DOHH2 (cell line): ENCODE results near the gene SUB1.

ENCODE experiments used
- H3F3A ChIP-seq: fragments of 200-600 bp; sonication (generic), shearing (Covaris generic); 2 replicates; pipeline ENCODE4 v1.6.0; 2016; ENCODE audit warnings: antibody characterized with exemption, mild to moderate bottlenecking; ENCODE audit not compliant: control insufficient read depth, insufficient read depth
- H3K27ac ChIP-seq: fragments of 200-600 bp; sonication (generic); 2 replicates; pipeline ENCODE4 v1.5.1; 2014; ENCODE audit warnings: low read depth, mild to moderate bottlenecking, low read length, moderate library complexity
- H3K27me3 ChIP-seq: fragments of 200-600 bp; sonication (generic); 2 replicates; pipeline ENCODE4 v1.6.1; 2014; ENCODE audit warnings: mild to moderate bottlenecking, low read length, mixed read lengths; ENCODE audit not compliant: control insufficient read depth
- H3K36me3 ChIP-seq: fragments of 200-600 bp; sonication (generic); 2 replicates; pipeline ENCODE4 v1.6.1; 2014; ENCODE audit warnings: mild to moderate bottlenecking, low read length, moderate library complexity, mixed read lengths; ENCODE audit not compliant: control insufficient read depth
- H3K4me1 ChIP-seq: fragments of 200-600 bp; sonication (generic); 2 replicates; pipeline ENCODE4 v1.6.1; 2014; ENCODE audit warnings: mild to moderate bottlenecking, low read length, mixed read lengths; ENCODE audit not compliant: control insufficient read depth
- H3K4me2 ChIP-seq: fragments of 200-600 bp; sonication (generic); 2 replicates; pipeline ENCODE4 v1.6.0; 2014; ENCODE audit warnings: mild to moderate bottlenecking, low read length, moderate library complexity
- H3K4me3 ChIP-seq: fragments of 200-600 bp; sonication (generic); 2 replicates; pipeline ENCODE4 v1.5.1; 2014; ENCODE audit warnings: mild to moderate bottlenecking, low read length, mixed read lengths
- H3K79me2 ChIP-seq: fragments of 200-600 bp; sonication (generic); 2 replicates; pipeline ENCODE4 v1.6.1; 2014; ENCODE audit warnings: mild to moderate bottlenecking, low read length, mixed read lengths; ENCODE audit not compliant: control insufficient read depth
- H3K9me2 ChIP-seq: fragments of 200-600 bp; sonication (generic); replicated peaks from 2 replicates; pipeline ENCODE4 v1.6.1; 2014; ENCODE audit warnings: mild to moderate bottlenecking, low read length, mixed read lengths; ENCODE audit not compliant: control insufficient read depth
- H3K9me3 ChIP-seq: fragments of 200-600 bp; sonication (generic); 2 replicates; pipeline ENCODE4 v1.6.1; 2014; ENCODE audit warnings: antibody characterized with exemption, low read length, mixed read lengths; ENCODE audit not compliant: control insufficient read depth, insufficient read depth
- H4K20me1 ChIP-seq: fragments of 200-600 bp; sonication (generic); 2 replicates; pipeline ENCODE4 v1.6.0; 2014; ENCODE audit warnings: low read depth, mild to moderate bottlenecking, antibody characterized with exemption, low read length, moderate library complexity; ENCODE audit not compliant: control insufficient read depth, insufficient read depth
- EZH2phosphoT487 ChIP-seq: fragments of 200-600 bp; sonication (generic); IDR thresholded peaks from 2 replicates; pipeline ENCODE4 v1.6.1; 2017; ENCODE audit warnings: borderline replicate concordance, mild to moderate bottlenecking, antibody characterized with exemption, low read length, moderate library complexity, mixed read lengths
- TF ChIP-seq, protein P1 (sequence below): fragments of 200-600 bp; sonication (generic); IDR thresholded peaks from one replicate; pipeline ENCODE4 v1.5.1; 2014; ENCODE audit warnings: antibody characterized with exemption, mild to moderate bottlenecking, low read depth, low read length; ENCODE audit not compliant: poor library complexity, severe bottlenecking

The SUB1 gene

GRCh38 chr5:32651088-32651487 lies 65.7 kb downstream of the SUB1 start:
- Histone ChIP-seq H3K36me3 (no peaks in the 10 kb centered on the region), H3K4me3 (no peak overlapping the region), H3K27ac (no peak overlapping the region), H4K20me1 (no peaks in the 10 kb centered on the region), H3K9me3 (no peaks in the 10 kb centered on the region), H3K9me2 (no peaks in the 10 kb centered on the region), H3K4me2 (no peak overlapping the region), H3K79me2 (no peaks in the 10 kb centered on the region), H3K4me1 (no peaks in the 10 kb centered on the region), H3F3A (no peaks in the 10 kb centered on the region), H3K27me3 (no peaks in the 10 kb centered on the region)
- no peak for TF ChIP-seq EZH2phosphoT487
- TF ChIP-seq, protein P1, sequence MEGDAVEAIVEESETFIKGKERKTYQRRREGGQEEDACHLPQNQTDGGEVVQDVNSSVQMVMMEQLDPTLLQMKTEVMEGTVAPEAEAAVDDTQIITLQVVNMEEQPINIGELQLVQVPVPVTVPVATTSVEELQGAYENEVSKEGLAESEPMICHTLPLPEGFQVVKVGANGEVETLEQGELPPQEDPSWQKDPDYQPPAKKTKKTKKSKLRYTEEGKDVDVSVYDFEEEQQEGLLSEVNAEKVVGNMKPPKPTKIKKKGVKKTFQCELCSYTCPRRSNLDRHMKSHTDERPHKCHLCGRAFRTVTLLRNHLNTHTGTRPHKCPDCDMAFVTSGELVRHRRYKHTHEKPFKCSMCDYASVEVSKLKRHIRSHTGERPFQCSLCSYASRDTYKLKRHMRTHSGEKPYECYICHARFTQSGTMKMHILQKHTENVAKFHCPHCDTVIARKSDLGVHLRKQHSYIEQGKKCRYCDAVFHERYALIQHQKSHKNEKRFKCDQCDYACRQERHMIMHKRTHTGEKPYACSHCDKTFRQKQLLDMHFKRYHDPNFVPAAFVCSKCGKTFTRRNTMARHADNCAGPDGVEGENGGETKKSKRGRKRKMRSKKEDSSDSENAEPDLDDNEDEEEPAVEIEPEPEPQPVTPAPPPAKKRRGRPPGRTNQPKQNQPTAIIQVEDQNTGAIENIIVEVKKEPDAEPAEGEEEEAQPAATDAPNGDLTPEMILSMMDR = no peak

DNA sequence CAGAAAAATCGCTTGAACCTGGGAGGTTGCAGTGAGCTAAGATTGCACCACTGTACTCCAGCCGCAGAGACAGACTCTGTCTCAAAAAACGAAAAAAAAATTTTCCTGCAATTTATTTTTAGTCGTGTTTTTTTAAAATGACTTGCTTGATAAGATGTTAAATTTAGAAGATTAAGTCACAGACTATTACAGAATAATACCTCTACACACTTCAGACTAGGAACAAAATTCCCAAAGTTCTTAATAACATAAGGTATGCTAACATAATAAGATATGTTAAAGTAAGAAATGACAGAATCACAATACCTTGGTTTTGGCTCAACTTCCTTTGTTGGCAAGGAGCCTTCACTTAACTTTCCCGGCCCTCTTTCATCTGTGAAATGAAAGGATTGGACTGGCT lies 66.3 kb downstream of the SUB1 start:
- TF ChIP-seq, protein P1 = no peak
- no peak for TF ChIP-seq EZH2phosphoT487
- Histone ChIP-seq H3K79me2 (no peaks in the 10 kb centered on the region), H3K27me3 (no peaks in the 10 kb centered on the region), H4K20me1 (no peaks in the 10 kb centered on the region), H3K4me1 (no peaks in the 10 kb centered on the region), H3K27ac (no peak overlapping the region), H3K36me3 (no peaks in the 10 kb centered on the region), H3K4me2 (no peak overlapping the region), H3K9me2 (no peaks in the 10 kb centered on the region), H3K4me3 (no peak overlapping the region), H3K9me3 (peaks cover under 1% of the 10 kb centered on the region; the same call in 1 of the 2 replicates), H3F3A (no peaks in the 10 kb centered on the region)
